Measurements from ENCODE around the gene WTAP.
"Not testable (repeated sequence)": the region's sequence is repeated elsewhere in the genome, so short reads cannot be mapped to it uniquely, and the experiment has no call there.

WTAP gene

GRCh38 chr6:159733395-159733794 is 6.1 kb downstream of the WTAP start:
- peaks cover 31% of the 10 kb centered on the region for H3K4me1 ChIP-seq (ENCODE audit: insufficient read depth, low read length)
- not testable (repeated sequence) for H3K4me3 ChIP-seq (ENCODE audit: low read depth in 1 of 2, low read length in 2 of 2); H3K9ac ChIP-seq (ENCODE audit: low read length); H3K27ac ChIP-seq (ENCODE audit: low read depth, low read length); H3K36me3 ChIP-seq (ENCODE audit: insufficient read depth, low read length); H3K9me3 ChIP-seq (ENCODE audit: low read length); H3K27me3 ChIP-seq (ENCODE audit: control insufficient read depth in 1 of 2, insufficient read depth in 2 of 2, low read length in 2 of 2)

GRCh38 chr6:159736908-159737307 is 9.6 kb downstream of the WTAP start:
- Histone ChIP-seq H3K9ac (ENCODE audit: low read length) (no peak overlapping the region), H3K27me3 (ENCODE audit: control insufficient read depth in 1 of 2, insufficient read depth in 2 of 2, low read length in 2 of 2) (no peaks in the 10 kb centered on the region), H3K36me3 (ENCODE audit: insufficient read depth, low read length) (peaks cover 11% of the 10 kb centered on the region), H3K27ac (ENCODE audit: low read depth, low read length) (no peak overlapping the region), H3K4me3 (ENCODE audit: low read depth in 1 of 2, low read length in 2 of 2) (no peak overlapping the region), H3K9me3 (ENCODE audit: low read length) (no peaks in the 10 kb centered on the region), H3K4me1 (ENCODE audit: insufficient read depth, low read length) (peaks cover 9% of the 10 kb centered on the region)

GRCh38 chr6:159739341-159739740 is 12.0 kb downstream of the WTAP start:
- H3K36me3 ChIP-seq (ENCODE audit: insufficient read depth, low read length): peaks cover 30% of the 10 kb centered on the region
- H3K9me3 ChIP-seq (ENCODE audit: low read length): no peaks in the 10 kb centered on the region
- peaks cover 9% of the 10 kb centered on the region for H3K4me1 ChIP-seq (ENCODE audit: insufficient read depth, low read length)
- no peak overlapping the region for H3K9ac ChIP-seq (ENCODE audit: low read length)
- no peak overlapping the region for H3K4me3 ChIP-seq (ENCODE audit: low read depth in 1 of 2, low read length in 2 of 2)
- H3K27ac ChIP-seq (ENCODE audit: low read depth, low read length): no peak overlapping the region
- H3K27me3 ChIP-seq (ENCODE audit: control insufficient read depth in 1 of 2, insufficient read depth in 2 of 2, low read length in 2 of 2): no peaks in the 10 kb centered on the region

- H3K27ac ChIP-seq (ENCODE audit: low read depth, low read length): no peak overlapping the region
- peaks cover under 1% of the 10 kb centered on the region for H3K4me1 ChIP-seq (ENCODE audit: insufficient read depth, low read length)
- H3K9ac ChIP-seq (ENCODE audit: low read length): no peak overlapping the region
- no peak overlapping the region for H3K4me3 ChIP-seq (ENCODE audit: low read depth in 1 of 2, low read length in 2 of 2)
- H3K27me3 ChIP-seq (ENCODE audit: control insufficient read depth in 1 of 2, insufficient read depth in 2 of 2, low read length in 2 of 2): no peaks in the 10 kb centered on the region
- H3K36me3 ChIP-seq (ENCODE audit: insufficient read depth, low read length): peaks cover 55% of the 10 kb centered on the region
- no peaks in the 10 kb centered on the region for H3K9me3 ChIP-seq (ENCODE audit: low read length)
Observed at GRCh38 chr6:159742165-159742564, 14.9 kb downstream of the WTAP start.

- peaks cover 64% of the 10 kb centered on the region for H3K36me3 ChIP-seq (ENCODE audit: insufficient read depth, low read length)
- H3K27ac ChIP-seq (ENCODE audit: low read depth, low read length): no peak overlapping the region
- no peak overlapping the region for H3K9ac ChIP-seq (ENCODE audit: low read length)
- no peaks in the 10 kb centered on the region for H3K4me1 ChIP-seq (ENCODE audit: insufficient read depth, low read length)
- H3K4me3 ChIP-seq (ENCODE audit: low read depth in 1 of 2, low read length in 2 of 2): no peak overlapping the region
- no peaks in the 10 kb centered on the region for H3K27me3 ChIP-seq (ENCODE audit: control insufficient read depth in 1 of 2, insufficient read depth in 2 of 2, low read length in 2 of 2)
- H3K9me3 ChIP-seq (ENCODE audit: low read length): no peaks in the 10 kb centered on the region
Observed at GRCh38 chr6:159745081-159745480, 17.8 kb downstream of the WTAP start.

GRCh38 chr6:159746759-159747158 is 19.5 kb downstream of the WTAP start:
- H3K4me1 ChIP-seq (ENCODE audit: insufficient read depth, low read length): no peaks in the 10 kb centered on the region
- no peaks in the 10 kb centered on the region for H3K9me3 ChIP-seq (ENCODE audit: low read length)
- H3K27ac ChIP-seq (ENCODE audit: low read depth, low read length): no peak overlapping the region
- H3K27me3 ChIP-seq (ENCODE audit: control insufficient read depth in 1 of 2, insufficient read depth in 2 of 2, low read length in 2 of 2): no peaks in the 10 kb centered on the region
- peaks cover 58% of the 10 kb centered on the region for H3K36me3 ChIP-seq (ENCODE audit: insufficient read depth, low read length)
- no peak overlapping the region for H3K4me3 ChIP-seq (ENCODE audit: low read depth in 1 of 2, low read length in 2 of 2)
- no peak overlapping the region for H3K9ac ChIP-seq (ENCODE audit: low read length)

- not testable (repeated sequence) for H3K9me3 ChIP-seq (ENCODE audit: low read length); H3K9ac ChIP-seq (ENCODE audit: low read length); H3K27me3 ChIP-seq (ENCODE audit: control insufficient read depth in 1 of 2, insufficient read depth in 2 of 2, low read length in 2 of 2); H3K27ac ChIP-seq (ENCODE audit: low read depth, low read length); H3K4me3 ChIP-seq (ENCODE audit: low read depth in 1 of 2, low read length in 2 of 2); H3K4me1 ChIP-seq (ENCODE audit: insufficient read depth, low read length)
- H3K36me3 ChIP-seq (ENCODE audit: insufficient read depth, low read length): peaks cover 64% of the 10 kb centered on the region
Observed at GRCh38 chr6:159748127-159748526, 20.8 kb downstream of the WTAP start.

- peaks cover 57% of the 10 kb centered on the region for H3K36me3 ChIP-seq (ENCODE audit: insufficient read depth, low read length)
- no peaks in the 10 kb centered on the region for H3K4me1 ChIP-seq (ENCODE audit: insufficient read depth, low read length)
- H3K27me3 ChIP-seq (ENCODE audit: control insufficient read depth in 1 of 2, insufficient read depth in 2 of 2, low read length in 2 of 2): no peaks in the 10 kb centered on the region
- H3K9me3 ChIP-seq (ENCODE audit: low read length): no peaks in the 10 kb centered on the region
- H3K4me3 ChIP-seq (ENCODE audit: low read depth in 1 of 2, low read length in 2 of 2): no peak overlapping the region
- no peak overlapping the region for H3K9ac ChIP-seq (ENCODE audit: low read length)
- H3K27ac ChIP-seq (ENCODE audit: low read depth, low read length): no peak overlapping the region
Observed at GRCh38 chr6:159751448-159751847, 24.1 kb downstream of the WTAP start.

GRCh38 chr6:159753081-159753872 is 26.0 kb downstream of the WTAP start:
- H3K4me3 ChIP-seq (ENCODE audit: low read depth in 1 of 2, low read length in 2 of 2): no peak overlapping the region
- no peak overlapping the region for H3K27ac ChIP-seq (ENCODE audit: low read depth, low read length)
- no peaks in the 10 kb centered on the region for H3K4me1 ChIP-seq (ENCODE audit: insufficient read depth, low read length)
- peaks cover 67% of the 10 kb centered on the region for H3K36me3 ChIP-seq (ENCODE audit: insufficient read depth, low read length)
- no peaks in the 10 kb centered on the region for H3K27me3 ChIP-seq (ENCODE audit: control insufficient read depth in 1 of 2, insufficient read depth in 2 of 2, low read length in 2 of 2)
- H3K9me3 ChIP-seq (ENCODE audit: low read length): no peaks in the 10 kb centered on the region
- H3K9ac ChIP-seq (ENCODE audit: low read length): no peak overlapping the region

GRCh38 chr6:159754401-159754800 is 27.1 kb downstream of the WTAP start:
- Histone ChIP-seq H3K27ac (ENCODE audit: low read depth, low read length) (no peak overlapping the region), H3K9me3 (ENCODE audit: low read length) (no peaks in the 10 kb centered on the region), H3K4me3 (ENCODE audit: low read depth in 1 of 2, low read length in 2 of 2) (no peak overlapping the region), H3K9ac (ENCODE audit: low read length) (no peak overlapping the region), H3K4me1 (ENCODE audit: insufficient read depth, low read length) (no peaks in the 10 kb centered on the region), H3K36me3 (ENCODE audit: insufficient read depth, low read length) (peaks cover 64% of the 10 kb centered on the region), H3K27me3 (ENCODE audit: control insufficient read depth in 1 of 2, insufficient read depth in 2 of 2, low read length in 2 of 2) (no peaks in the 10 kb centered on the region)

GRCh38 chr6:159754959-159755914 is 27.9 kb downstream of the WTAP start:
- Histone ChIP-seq H3K9me3 (ENCODE audit: low read length) (no peaks in the 10 kb centered on the region), H3K4me3 (ENCODE audit: low read depth in 1 of 2, low read length in 2 of 2) (no peak overlapping the region), H3K27me3 (ENCODE audit: control insufficient read depth in 1 of 2, insufficient read depth in 2 of 2, low read length in 2 of 2) (no peaks in the 10 kb centered on the region), H3K36me3 (ENCODE audit: insufficient read depth, low read length) (peaks cover 64% of the 10 kb centered on the region), H3K4me1 (ENCODE audit: insufficient read depth, low read length) (no peaks in the 10 kb centered on the region), H3K9ac (ENCODE audit: low read length) (no peak overlapping the region), H3K27ac (ENCODE audit: low read depth, low read length) (no peak overlapping the region)
